IMR-90 (cell line): ENCODE measurements around the gene FOSB. TPM values are rescaled to one million over a fixed set of nuclear protein-coding genes. Genes with fewer than 3 reads are reported as not detected.

Source experiments
- ATAC-seq: fragments of 200-7000 bp; cut with Tn5 transposase; 2 replicates; pipeline ENCODE4 v1.9.1; 2020; ENCODE audit warnings: low read depth, mild to moderate bottlenecking, moderate library complexity
- BruUV-seq: library from RNA; stranded (reverse); fragments of 400-500 nt; replicated peaks from 2 replicates; lab custom pipeline; 2021; lab: Mats Ljungman, UMichigan
- CTCF ChIA-PET: fragments of 300-600 bp; formaldehyde crosslinking; extraction: SDS; loops from one replicate; lab custom pipeline; 2021; ENCODE audit warnings: antibody characterized with exemption; lab: Yijun Ruan, JAX
- POLR2A ChIA-PET: fragments of 300-600 bp; sonication (Branson Sonifier 250); formaldehyde crosslinking; loops from one replicate; lab custom pipeline; 2022; ENCODE audit warnings: antibody characterized with exemption; ENCODE audit not compliant: unreplicated experiment; lab: Charles Lee
- DNase-seq: peaks from one replicate; pipeline ENCODE4 v3.0.0; 2013
- H2AFZ ChIP-seq: replicated peaks from 2 replicates; pipeline ENCODE3; 2013; ENCODE audit warnings: low read length, mild to moderate bottlenecking; ENCODE audit not compliant: poor library complexity
- H2AK5ac ChIP-seq: 2 replicates; pipeline ENCODE4 v1.6.1; 2013; ENCODE audit warnings: low read depth, low read length, inconsistent platforms
- H2AK9ac ChIP-seq: replicated peaks from 2 replicates; pipeline ENCODE3; 2013; ENCODE audit warnings: mild to moderate bottlenecking, low read depth, low read length, moderate library complexity; ENCODE audit not compliant: poor library complexity
- H2BK120ac ChIP-seq: 2 replicates; pipeline ENCODE4 v1.6.1; 2013; ENCODE audit warnings: low read depth, low read length, inconsistent platforms
- H2BK15ac ChIP-seq: 3 replicates; pipeline ENCODE4 v1.6.1; 2013; ENCODE audit warnings: low read depth, low read length, inconsistent platforms
- H2BK20ac ChIP-seq: 2 replicates; pipeline ENCODE4 v1.6.1; 2013; ENCODE audit warnings: low read depth, mild to moderate bottlenecking, inconsistent platforms, low read length, moderate library complexity
- H2BK5ac ChIP-seq: 2 replicates; pipeline ENCODE4 v1.6.1; 2013; ENCODE audit warnings: mild to moderate bottlenecking, low read depth, low read length, inconsistent platforms; ENCODE audit not compliant: poor library complexity, severe bottlenecking
- H3K14ac ChIP-seq: replicated peaks from 2 replicates; pipeline ENCODE4 v1.6.1; 2013; ENCODE audit warnings: low read depth, low read length, inconsistent platforms
- H3K18ac ChIP-seq: 2 replicates; pipeline ENCODE4 v1.6.1; 2013; ENCODE audit warnings: low read depth, low read length, control low read depth
- H3K23ac ChIP-seq: 2 replicates; pipeline ENCODE4 v1.6.1; 2013; ENCODE audit warnings: low read depth, low read length, inconsistent platforms
- H3K27ac ChIP-seq: 2 replicates; pipeline ENCODE4 v1.5.1; 2013; ENCODE audit warnings: mild to moderate bottlenecking, control low read depth, low read length; ENCODE audit not compliant: insufficient read depth
- H3K27me3 ChIP-seq: 2 replicates; pipeline ENCODE4 v1.6.1; 2013; ENCODE audit warnings: low read length; ENCODE audit not compliant: control insufficient read depth, insufficient read depth
- H3K36me3 ChIP-seq: 2 replicates; pipeline ENCODE4 v1.6.1; 2013; ENCODE audit warnings: low read length, mixed read lengths; ENCODE audit not compliant: control insufficient read depth, insufficient read depth
- H3K4ac ChIP-seq: 2 replicates; pipeline ENCODE4 v1.6.1; 2013; ENCODE audit warnings: low read depth, low read length, inconsistent platforms
- H3K4me1 ChIP-seq: 2 replicates; pipeline ENCODE4 v1.6.1; 2013; ENCODE audit warnings: low read length, mixed read lengths; ENCODE audit not compliant: control insufficient read depth, insufficient read depth
- H3K4me2 ChIP-seq: 2 replicates; pipeline ENCODE4 v1.6.1; 2013; ENCODE audit warnings: low read depth, mild to moderate bottlenecking, control low read depth, low read length, moderate library complexity
- H3K4me3 ChIP-seq: 2 replicates; pipeline ENCODE4 v1.5.1; 2013; ENCODE audit warnings: low read depth, mild to moderate bottlenecking, control low read depth, low read length, moderate library complexity; ENCODE audit not compliant: insufficient read depth
- H3K56ac ChIP-seq: 2 replicates; pipeline ENCODE4 v1.6.1; 2013; ENCODE audit warnings: low read length, inconsistent platforms; ENCODE audit not compliant: insufficient read depth; ENCODE audit errors: extremely low read depth
- H3K79me1 ChIP-seq, 2 experiments: 2 replicates each; pipeline ENCODE4 v1.6.1; 2013; ENCODE audit warnings: low read length in 2 of 2, inconsistent platforms in 1 of 2, low read depth in 1 of 2
- H3K9ac ChIP-seq: 2 replicates; pipeline ENCODE4 v1.6.1; 2013; ENCODE audit warnings: low read depth, low read length, control low read depth
- H3K9me1 ChIP-seq: 2 replicates; pipeline ENCODE4 v1.6.1; 2013; ENCODE audit warnings: low read length, inconsistent platforms; ENCODE audit not compliant: insufficient read depth
- H3K9me3 ChIP-seq: 2 replicates; pipeline ENCODE4 v1.6.1; 2013; ENCODE audit warnings: low read length; ENCODE audit not compliant: control insufficient read depth, insufficient read depth
- H4K20me1 ChIP-seq: 2 replicates; pipeline ENCODE4 v1.6.1; 2013; ENCODE audit warnings: low read length, inconsistent platforms; ENCODE audit not compliant: insufficient read depth
- H4K5ac ChIP-seq: 2 replicates; pipeline ENCODE4 v1.6.1; 2013; ENCODE audit warnings: mild to moderate bottlenecking, low read depth, low read length, control low read depth
- H4K8ac ChIP-seq, 2 experiments: 2 replicates each; pipeline ENCODE4 v1.6.1; 2013; ENCODE audit warnings: low read depth in 2 of 2, low read length in 2 of 2, control low read depth in 1 of 2, inconsistent platforms in 1 of 2
- H4K91ac ChIP-seq: 2 replicates; pipeline ENCODE4 v1.6.1; 2013; ENCODE audit warnings: low read depth, low read length, inconsistent platforms; ENCODE audit not compliant: insufficient read depth
- CEBPB ChIP-seq: IDR thresholded peaks from 2 replicates; pipeline ENCODE4 v1.6.1; 2012; ENCODE audit warnings: low read depth, low read length, improper control_type of control experiment
- RAD21 ChIP-seq: IDR thresholded peaks from 2 replicates; pipeline ENCODE4 v1.6.1; 2012; ENCODE audit warnings: low read length, improper control_type of control experiment
- WGBS, 2 experiments: methylation state at CpG; one replicate each; pipeline versions ENCODE4 v1.1.5 to v1.1.7; 2013; ENCODE audit warnings: missing lambda C conversion rate in 2 of 2; ENCODE audit not compliant: insufficient read length in 1 of 2; ENCODE audit errors: extremely low coverage in 2 of 2; 5-methylcytosine and 5-hydroxymethylcytosine counted together
- dilution Hi-C: fragments of 300-500 bp; cut with HindIII; formaldehyde crosslinking; loops from one replicate; pipeline ENCODE4 v1.14.3; 2018; ENCODE audit warnings: low sequenced_read_pairs; ENCODE audit not compliant: unreplicated experiment
- in situ Hi-C: fragments of 300-500 bp; cut with MboI; formaldehyde crosslinking; loops from 3 replicates; pipeline ENCODE4 v1.14.3; 2019; ENCODE audit warnings: low sequenced_read_pairs, inconsistent platforms, mixed read lengths
- intact Hi-C: fragments of 100-400 bp; cut with micrococcal nuclease; formaldehyde crosslinking; loops from 2 replicates; pipeline ENCODE4 v1.10.0; 2022
- polyA plus RNA-seq, 3 experiments: library from polyadenylated mRNA; depleted of rRNA; stranded (reverse); fragments of >200 nt; gene quantifications; 2 replicates each; pipeline ENCODE4 v1.2.3, GENCODE V29; 2012; ENCODE audit warnings: low replicate concordance in 1 of 3
- total RNA-seq: library from RNA; depleted of rRNA; stranded (reverse); fragments of >200 nt; gene quantifications from 2 replicates; pipeline ENCODE4 v1.2.3, GENCODE V29; 2012
- TF ChIP-seq, protein P1 (sequence below): fragments of 150-350 bp; IDR thresholded peaks from 2 replicates; pipeline ENCODE4 v1.6.1; 2017; ENCODE audit warnings: mild to moderate bottlenecking, antibody characterized with exemption, low read length, low read depth

FOSB gene
- total and polyA plus RNA-seq, 2 of the 4 experiments (the other 2 are of a cell fraction), result 11.1 to 15.6 TPM

DNA sequence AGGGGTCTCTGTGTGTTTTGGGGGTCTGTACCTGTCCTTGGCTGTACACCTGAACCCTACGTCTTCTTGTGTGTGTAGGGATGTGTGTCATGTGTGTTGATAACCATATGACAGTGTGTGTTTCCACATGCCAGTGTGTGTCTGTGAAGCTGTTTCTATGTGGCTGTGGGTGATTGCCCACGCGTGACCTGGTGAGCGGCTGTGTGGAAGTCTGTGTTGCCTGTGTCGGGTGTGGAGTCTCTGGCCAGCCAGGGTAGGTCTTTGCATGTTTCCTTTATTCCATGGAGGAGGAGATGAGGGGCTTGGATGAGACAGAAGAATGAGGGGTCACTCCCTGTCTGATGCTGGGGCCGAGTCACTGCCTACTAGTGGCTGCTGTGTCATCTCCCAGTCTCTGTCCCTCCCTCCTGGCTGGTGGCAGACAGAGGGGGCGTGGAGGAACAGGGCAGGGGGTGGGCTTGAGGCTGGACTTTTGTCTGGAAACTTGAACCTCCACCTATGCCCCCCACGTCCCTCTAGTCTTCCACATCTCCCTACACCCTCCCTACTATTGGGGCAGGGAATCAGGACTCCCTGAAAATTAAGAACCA lies 2.8 kb upstream of the FOSB start:
- in situ Hi-C loops, result no loop called here
- ATAC-seq, result no peak
- CTCF ChIA-PET, result interaction anchor here (1.4 kb wide), 1 partner anchor 14 kb away, joined by 3 read pairs; no protein-coding TSS in a partner anchor

More for the DNA sequence above, 2.8 kb upstream of the FOSB start:
- no peak overlapping the region for H3K18ac ChIP-seq
- no peak overlapping the region for H3K23ac ChIP-seq
- no peak overlapping the region for H3K9ac ChIP-seq
- no peaks in the 10 kb centered on the region; the same call in 1 of the 2 replicates for H3K9me1 ChIP-seq
- peak overlapping the region; percentile 67; the same call in 1 of the 2 replicates for H2AK5ac ChIP-seq
- no peaks in the 10 kb centered on the region for H3K9me3 ChIP-seq
- no peak overlapping the region for H2BK20ac ChIP-seq
- peaks cover 15% of the 10 kb centered on the region; the same call in 1 of the 2 replicates for H4K20me1 ChIP-seq
- no peak overlapping the region for H3K4me2 ChIP-seq
- H3K27ac ChIP-seq, result no peak overlapping the region
- TF ChIP-seq CEBPB (no peak), RAD21 (no peak)
- TF ChIP-seq, protein P1, sequence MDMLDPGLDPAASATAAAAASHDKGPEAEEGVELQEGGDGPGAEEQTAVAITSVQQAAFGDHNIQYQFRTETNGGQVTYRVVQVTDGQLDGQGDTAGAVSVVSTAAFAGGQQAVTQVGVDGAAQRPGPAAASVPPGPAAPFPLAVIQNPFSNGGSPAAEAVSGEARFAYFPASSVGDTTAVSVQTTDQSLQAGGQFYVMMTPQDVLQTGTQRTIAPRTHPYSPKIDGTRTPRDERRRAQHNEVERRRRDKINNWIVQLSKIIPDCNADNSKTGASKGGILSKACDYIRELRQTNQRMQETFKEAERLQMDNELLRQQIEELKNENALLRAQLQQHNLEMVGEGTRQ, result no peak
- H3K4me1 ChIP-seq, result peaks cover 4% of the 10 kb centered on the region
- no peak overlapping the region for H3K4me3 ChIP-seq
- dilution Hi-C loops, result no loop called here
- POLR2A ChIA-PET, result no interaction called here
- H4K5ac ChIP-seq, result no peak overlapping the region
- H4K8ac ChIP-seq, result no peak overlapping the region
- no peak overlapping the region for H4K91ac ChIP-seq
- H3K79me1 ChIP-seq, result peaks cover 0 to 10% of the 10 kb centered on the region in 2 experiments; a peak in 2 of 4 replicates
- H3K56ac ChIP-seq, result no peak overlapping the region
- no peak overlapping the region for H2BK15ac ChIP-seq
- whole genome bisulfite sequencing, 2 experiments, result 90% methylated on average over 4 of the region's 8 CpGs; no CpG with 5 or more reads in 1 of the 2 experiments
- H2AFZ ChIP-seq, result no peak overlapping the region
- H3K27me3 ChIP-seq, result no peaks in the 10 kb centered on the region
- BruUV-seq, result no TSS peak
- DNase-seq, result no peak
- H3K36me3 ChIP-seq, result no peaks in the 10 kb centered on the region
- intact Hi-C loops, result no loop called here
- H2BK120ac ChIP-seq, result no peak overlapping the region
- H3K14ac ChIP-seq, result no peak overlapping the region
- H2AK9ac ChIP-seq, result no peak overlapping the region
- H2BK5ac ChIP-seq, result no peak overlapping the region
- H3K4ac ChIP-seq, result no peak overlapping the region
